Endothelial cell (in vitro differentiated cells): ENCODE data around the gene NTN3. TPM values are rescaled to one million over a fixed set of nuclear protein-coding genes. Genes with fewer than 3 reads are reported as not detected.

ENCODE experiments used
- DNase-seq: peaks from one replicate; pipeline ENCODE4 v3.0.0; 2021; ENCODE audit warnings: low spot score
- H3K27ac Mint-ChIP-seq: one replicate; pipeline ENCODE4 v1.8.0; 2021; ENCODE audit warnings: mixed read lengths, inconsistent platforms; ENCODE audit not compliant: unreplicated experiment
- H3K27me3 Mint-ChIP-seq: one replicate; pipeline ENCODE4 v1.8.0; 2021; ENCODE audit warnings: mild to moderate bottlenecking, moderate library complexity, mixed read lengths, inconsistent platforms; ENCODE audit not compliant: unreplicated experiment
- H3K36me3 Mint-ChIP-seq: one replicate; pipeline ENCODE4 v1.8.0; 2021; ENCODE audit warnings: mild to moderate bottlenecking, low read depth, mixed read lengths, inconsistent platforms; ENCODE audit not compliant: unreplicated experiment
- H3K4me1 Mint-ChIP-seq: one replicate; pipeline ENCODE4 v1.8.0; 2021; ENCODE audit warnings: mild to moderate bottlenecking, mixed read lengths, inconsistent platforms; ENCODE audit not compliant: unreplicated experiment
- H3K4me3 Mint-ChIP-seq: one replicate; pipeline ENCODE4 v1.8.0; 2021; ENCODE audit warnings: mild to moderate bottlenecking, mixed read lengths, inconsistent platforms; ENCODE audit not compliant: unreplicated experiment
- H3K9me3 Mint-ChIP-seq: one replicate; pipeline ENCODE4 v1.8.0; 2021; ENCODE audit warnings: mixed read lengths, inconsistent platforms; ENCODE audit not compliant: unreplicated experiment
- CTCF ChIP-seq: fragments of 200-600 bp; sonication (generic); IDR thresholded peaks from one replicate; pipeline ENCODE4 v1.5.0; 2021; ENCODE audit warnings: antibody characterized with exemption; ENCODE audit not compliant: unreplicated experiment
- total RNA-seq: library from RNA; stranded (reverse); fragmentation: NEBNext Ultra II Directional; extraction: Animal tissue kit (Norgen Biotek cat#: 25700); gene quantifications from one replicate; pipeline ENCODE4 v1.2.1, GENCODE V29; 2021; ENCODE audit not compliant: unreplicated experiment

Gene NTN3
- total RNA-seq, 1 donor from 2014 or later, result not detected

- no peaks in the 10 kb centered on the region for H3K9me3 Mint-ChIP-seq
- H3K4me1 Mint-ChIP-seq, result peaks cover 10% of the 10 kb centered on the region
- no peak for DNase-seq
- peaks cover 11% of the 10 kb centered on the region for H3K27me3 Mint-ChIP-seq
- H3K36me3 Mint-ChIP-seq, result no peaks in the 10 kb centered on the region
- TF ChIP-seq CTCF, result no peak
- H3K4me3 Mint-ChIP-seq, result no peak overlapping the region
- no peak overlapping the region for H3K27ac Mint-ChIP-seq
These were observed 16.4 kb downstream of the NTN3 start for GRCh38 chr16:2487517-2487842.

- TF ChIP-seq CTCF, result no peak
- peaks cover 10% of the 10 kb centered on the region for H3K4me1 Mint-ChIP-seq
These were observed 16.9 kb downstream of the NTN3 start for GRCh38 chr16:2487903-2488531.

GRCh38 chr16:2489581-2489980, 18.5 kb downstream of the NTN3 start:
- Mint-ChIP-seq H3K4me1 (peaks cover 10% of the 10 kb centered on the region), H3K9me3 (no peaks in the 10 kb centered on the region), H3K36me3 (no peaks in the 10 kb centered on the region), H3K27me3 (peaks cover 4% of the 10 kb centered on the region), H3K4me3 (no peak overlapping the region), H3K27ac (no peak overlapping the region)
- no peak for TF ChIP-seq CTCF
- DNase-seq, result no peak

More at GRCh38 chr16:2487903-2488531, 16.9 kb downstream of the NTN3 start:
- Mint-ChIP-seq H3K27me3 (peaks cover 11% of the 10 kb centered on the region), H3K36me3 (no peaks in the 10 kb centered on the region), H3K4me3 (no peak overlapping the region), H3K27ac (no peak overlapping the region), H3K9me3 (no peaks in the 10 kb centered on the region)
- no peak for DNase-seq

- peaks cover 2% of the 10 kb centered on the region for H3K27me3 Mint-ChIP-seq
- H3K36me3 Mint-ChIP-seq, result no peaks in the 10 kb centered on the region
- no peak for DNase-seq
- H3K4me1 Mint-ChIP-seq, result peaks cover 10% of the 10 kb centered on the region
- no peak overlapping the region for H3K27ac Mint-ChIP-seq
- no peak for TF ChIP-seq CTCF
- H3K4me3 Mint-ChIP-seq, result no peak overlapping the region
- no peaks in the 10 kb centered on the region for H3K9me3 Mint-ChIP-seq
These were observed 19.4 kb downstream of the NTN3 start for GRCh38 chr16:2490190-2491105.

GRCh38 chr16:2492292-2492691, 21.2 kb downstream of the NTN3 start:
- no peak for TF ChIP-seq CTCF
- no peak for DNase-seq
- peaks cover 2% of the 10 kb centered on the region for H3K27me3 Mint-ChIP-seq

More at GRCh38 chr16:2492292-2492691, 21.2 kb downstream of the NTN3 start:
- Mint-ChIP-seq H3K4me3 (no peak overlapping the region), H3K36me3 (peaks cover under 1% of the 10 kb centered on the region), H3K27ac (no peak overlapping the region), H3K9me3 (no peaks in the 10 kb centered on the region), H3K4me1 (peaks cover 3% of the 10 kb centered on the region)
